Measurements from ENCODE around the gene GRID1. TPM values are rescaled to one million over a fixed set of nuclear protein-coding genes. Genes with fewer than 3 reads are reported as not detected.

GRID1 gene
- total and polyA plus RNA-seq, 9 of the 15 experiments (the other 6 are each of a cell fraction or from before 2014, with no cell fraction given) = 0.01 to 7.2 (median 1.2) TPM

GRCh38 chr10:86246279-86246940, 120.2 kb downstream of the GRID1 start:
- no peaks in the 10 kb centered on the region for H4K20me1 ChIP-seq (replicated peaks; ENCODE audit: control insufficient read depth, insufficient read depth, low read length)
- no peaks in the 10 kb centered on the region for H3K27me3 ChIP-seq (ENCODE audit: control insufficient read depth in 2 of 2, insufficient read depth in 2 of 2, low read length in 2 of 2)
- H3K9ac ChIP-seq (ENCODE audit: insufficient read depth in 1 of 2, low read depth in 2 of 2, low read length in 2 of 2) = no peak overlapping the region
- H3K4me1 ChIP-seq (replicated peaks in 1 of 2; ENCODE audit: control insufficient read depth in 2 of 2, insufficient read depth in 2 of 2, low read length in 2 of 2) = no peaks in the 10 kb centered on the region
- BruUV-seq (replicated peaks) = no TSS peak
- in situ Hi-C loops (cut with MboI) = no loop called here
- intact Hi-C loops (cut with micrococcal nuclease) = no loop called here
- ATAC-seq = no peak
- H3K4me2 ChIP-seq (ENCODE audit: insufficient read depth, low read length) = no peak overlapping the region
- ChIA-PET POLR2A (interaction anchor here (0.7 kb wide), 1 partner anchor 35 kb away, joined by 4 read pairs; no protein-coding TSS in a partner anchor), CTCF (ENCODE audit: low intra/inter-chr PET ratio) (no interaction called here)
- H3K79me2 ChIP-seq (ENCODE audit: control insufficient read depth, insufficient read depth, low read length) = no peaks in the 10 kb centered on the region
- no peak overlapping the region for H3K4me3 ChIP-seq
- WGBS (ENCODE audit: insufficient coverage, low coverage, missing lambda C conversion rate) = 0% methylated on average over 2 of the region's 8 CpGs
- no peaks in the 10 kb centered on the region for H3K9me1 ChIP-seq (ENCODE audit: control insufficient read depth, insufficient read depth, low read length)
- no peak overlapping the region for H2AFZ ChIP-seq (ENCODE audit: low read depth, low read length)
- no peak for FAIRE-seq
- H3K36me3 ChIP-seq (ENCODE audit: control insufficient read depth, insufficient read depth, low read length) = no peaks in the 10 kb centered on the region
- no peak overlapping the region for H3K27ac ChIP-seq (ENCODE audit: extremely low read depth, low read depth, low read length)
- no peak for DNase-seq (ENCODE audit: extremely low read depth in 1 of 4, low spot score in 3 of 4)
- H3K9me3 ChIP-seq (replicated peaks; ENCODE audit: control insufficient read depth, insufficient read depth, low read depth, low read length) = no peaks in the 10 kb centered on the region
- no peak for TF ChIP-seq GATAD2B (IDR thresholded peaks at IDR 0.05; ENCODE audit: borderline replicate concordance)
- no peak for TF ChIP-seq ZNF449 (CRISPR knock-in tag; IDR thresholded peaks at IDR 0.05)
- no peak for TF ChIP-seq FOXP1 (CRISPR knock-in tag; IDR thresholded peaks at IDR 0.05)
- no peak for TF ChIP-seq AFF1 (IDR thresholded peaks at IDR 0.05; ENCODE audit: low read depth in 1 of 2, partially characterized antibody in 2 of 2)
- no peak for TF ChIP-seq ELF1 (tag; IDR thresholded peaks at IDR 0.05)
- TF ChIP-seq ADNP (tag; IDR thresholded peaks at IDR 0.05) = no peak
- TF ChIP-seq ZNF316 (IDR thresholded peaks at IDR 0.05) = no peak
- no peak for TF ChIP-seq ATF7 (IDR thresholded peaks at IDR 0.05)
- no peak for TF ChIP-seq ZNF57 (CRISPR knock-in tag; IDR thresholded peaks at IDR 0.05)
- no peak for TF ChIP-seq ESRRA (IDR thresholded peaks at IDR 0.05; ENCODE audit: borderline replicate concordance, low read depth)
- no peak for TF ChIP-seq ID3 (CRISPR knock-in tag; IDR thresholded peaks at IDR 0.05)
- no peak for TF ChIP-seq ID3 (tag; IDR thresholded peaks at IDR 0.05)
- TF ChIP-seq PTBP1 (IDR thresholded peaks at IDR 0.05; ENCODE audit: low read depth, low read length) = no peak
- no peak for TF ChIP-seq RBM22 (IDR thresholded peaks at IDR 0.05; ENCODE audit: low read depth, low read length, poor library complexity, severe bottlenecking)
- TF ChIP-seq DEAF1 (CRISPR knock-in tag; IDR thresholded peaks at IDR 0.05) = no peak
- TF ChIP-seq SOX6 (IDR thresholded peaks at IDR 0.05) = no peak
